HepG2 (cell line): ENCODE data around the gene CTDP1.

Source experiments
- CTCF ChIP-seq: sonication (generic); formaldehyde crosslinking; IDR thresholded peaks from 2 replicates; pipeline ENCODE4 v1.5.0; 2020; ENCODE audit warnings: mild to moderate bottlenecking, missing genetic modification reagents, moderate library complexity
- FLYWCH1 ChIP-seq: sonication (generic); formaldehyde crosslinking; IDR thresholded peaks from 2 replicates; pipeline ENCODE4 v1.8.1; 2023; ENCODE audit warnings: mild to moderate bottlenecking, missing genetic modification reagents
- NFE2 ChIP-seq: sonication (generic); formaldehyde crosslinking; IDR thresholded peaks from 2 replicates; pipeline ENCODE4 v1.4.0; 2020; ENCODE audit warnings: missing genetic modification reagents
- TP53 ChIP-seq: sonication (generic); formaldehyde crosslinking; conservative IDR thresholded peaks from 2 replicates; pipeline ENCODE4 v1.4.0; 2020; ENCODE audit warnings: missing genetic modification reagents
- ZXDC ChIP-seq: sonication (generic); formaldehyde crosslinking; IDR thresholded peaks from 2 replicates; pipeline ENCODE4 v1.5.0; 2020; ENCODE audit warnings: mild to moderate bottlenecking, missing genetic modification reagents

GRCh38 chr18:79738581-79739439 lies 59.2 kb downstream of the CTDP1 start:
- no peak for TF ChIP-seq FLYWCH1 (CRISPR knock-in tag)
- TF ChIP-seq CTCF (CRISPR knock-in tag): no peak
- no peak for TF ChIP-seq TP53 (CRISPR knock-in tag)
- no peak for TF ChIP-seq NFE2 (CRISPR knock-in tag)
- TF ChIP-seq ZXDC (CRISPR knock-in tag): no peak
